HS-5 (cell line): ENCODE measurements around the gene OSBPL10.

Experiments used
- DNase-seq: peaks from one replicate; pipeline ENCODE4 v3.0.0-alpha.2; 2012; ENCODE audit warnings: low read depth

Gene OSBPL10

GRCh38 chr3:31958701-31959152 is 22.3 kb downstream of the OSBPL10 start:
- no peak for DNase-seq

- DNase-seq: no peak
Observed at GRCh38 chr3:31957106-31957505, 24.0 kb downstream of the OSBPL10 start.

- DNase-seq: no peak
Observed at GRCh38 chr3:31955581-31955980, 25.5 kb downstream of the OSBPL10 start.

GRCh38 chr3:31953636-31954035 is 27.4 kb downstream of the OSBPL10 start:
- DNase-seq: no peak

GRCh38 chr3:31953091-31953490 is 28.0 kb downstream of the OSBPL10 start:
- no peak for DNase-seq

GRCh38 chr3:31952205-31952604 is 28.9 kb downstream of the OSBPL10 start:
- no peak for DNase-seq

- DNase-seq: no peak
Observed at GRCh38 chr3:31948280-31948679, 32.8 kb downstream of the OSBPL10 start.

- DNase-seq: no peak
Observed at GRCh38 chr3:31947671-31948091, 33.4 kb downstream of the OSBPL10 start.

- DNase-seq: no peak
Observed at GRCh38 chr3:31947162-31947561, 33.9 kb downstream of the OSBPL10 start.

GRCh38 chr3:31946484-31947081 is 34.5 kb downstream of the OSBPL10 start:
- DNase-seq: no peak

- DNase-seq: no peak
Observed at GRCh38 chr3:31945738-31946052, 35.4 kb downstream of the OSBPL10 start.

- DNase-seq: no peak
Observed at GRCh38 chr3:31943041-31943440, 38.0 kb downstream of the OSBPL10 start.

GRCh38 chr3:31942446-31942845 is 38.6 kb downstream of the OSBPL10 start:
- no peak for DNase-seq

- DNase-seq: no peak
Observed at GRCh38 chr3:31937225-31937624, 43.8 kb downstream of the OSBPL10 start.

- DNase-seq: no peak
Observed at GRCh38 chr3:31936420-31937060, 44.5 kb downstream of the OSBPL10 start.

GRCh38 chr3:31934866-31935265 is 46.2 kb downstream of the OSBPL10 start:
- no peak for DNase-seq

- DNase-seq: no peak
Observed at GRCh38 chr3:31934018-31934417, 47.0 kb downstream of the OSBPL10 start.

- no peak for DNase-seq
Observed at GRCh38 chr3:31932990-31933389, 48.1 kb downstream of the OSBPL10 start.

- no peak for DNase-seq
Observed at GRCh38 chr3:31929826-31930502, 51.1 kb downstream of the OSBPL10 start.

GRCh38 chr3:31927811-31928210 is 53.3 kb downstream of the OSBPL10 start:
- DNase-seq: no peak

GRCh38 chr3:31926543-31926942 is 54.5 kb downstream of the OSBPL10 start:
- no peak for DNase-seq

GRCh38 chr3:31925271-31925630 is 55.8 kb downstream of the OSBPL10 start:
- DNase-seq: no peak

- DNase-seq: no peak
Observed at GRCh38 chr3:31924610-31925270, 56.3 kb downstream of the OSBPL10 start.
